Activated effector memory CD4-positive, alpha-beta T cell treated with Interleukin-2 at 50 U/mL for 16 hours (primary cell): ENCODE results near the gene SIM1.

Experiments used
- DNase-seq: peaks from one replicate; pipeline ENCODE4 v3.0.0-alpha.2; 2020

SIM1 gene

GRCh38 chr6:100347901-100348550, 116.7 kb downstream of the SIM1 start:
- no peak for DNase-seq

- DNase-seq, result no peak
Measured at GRCh38 chr6:100346828-100347227, 117.9 kb downstream of the SIM1 start.

- no peak for DNase-seq
Measured at GRCh38 chr6:100346203-100346602, 118.5 kb downstream of the SIM1 start.

GRCh38 chr6:100344761-100345160, 120.0 kb downstream of the SIM1 start:
- DNase-seq, result no peak

- no peak for DNase-seq
Measured at GRCh38 chr6:100344321-100344720, 120.4 kb downstream of the SIM1 start.

- no peak for DNase-seq
Measured at GRCh38 chr6:100343316-100344077, 121.2 kb downstream of the SIM1 start.

GRCh38 chr6:100342830-100343229, 121.9 kb downstream of the SIM1 start:
- DNase-seq, result no peak

GRCh38 chr6:100339574-100340255, 125.0 kb downstream of the SIM1 start:
- DNase-seq, result no peak

- DNase-seq, result no peak
Measured at GRCh38 chr6:100338090-100338489, 126.6 kb downstream of the SIM1 start.

GRCh38 chr6:100336876-100337275, 127.8 kb downstream of the SIM1 start:
- DNase-seq, result no peak

- no peak for DNase-seq
Measured at GRCh38 chr6:100335991-100336390, 128.7 kb downstream of the SIM1 start.
